Type B pancreatic cell (in vitro differentiated cells): ENCODE measurements around the gene ALDH3A1. TPM values are rescaled to one million over a fixed set of nuclear protein-coding genes. Genes with fewer than 3 reads are reported as not detected.

Experiments used
- DNase-seq: peaks from one replicate; pipeline ENCODE4 v3.0.0; 2021; ENCODE audit warnings: mixed read lengths; ENCODE audit not compliant: unreplicated experiment; ENCODE audit errors: extremely low spot score
- H3K27ac Mint-ChIP-seq: 2 replicates; pipeline ENCODE4 v1.8.0; 2021; ENCODE audit warnings: mild to moderate bottlenecking, mixed read lengths
- H3K27me3 Mint-ChIP-seq: 2 replicates; pipeline ENCODE4 v1.8.0; 2021; ENCODE audit warnings: mixed read lengths
- H3K36me3 Mint-ChIP-seq: 2 replicates; pipeline ENCODE4 v1.8.0; 2021; ENCODE audit warnings: mixed read lengths
- H3K4me1 Mint-ChIP-seq: one replicate; pipeline ENCODE4 v1.8.0; 2021; ENCODE audit warnings: mixed read lengths; ENCODE audit not compliant: unreplicated experiment
- H3K4me3 Mint-ChIP-seq: 2 replicates; pipeline ENCODE4 v1.8.0; 2021; ENCODE audit warnings: mild to moderate bottlenecking, mixed read lengths
- H3K9me3 Mint-ChIP-seq: 2 replicates; pipeline ENCODE4 v1.8.0; 2021; ENCODE audit warnings: mixed read lengths
- CTCF ChIP-seq: fragments of 200-600 bp; sonication (generic); conservative IDR thresholded peaks from 2 replicates; pipeline ENCODE4 v1.5.0; 2021; ENCODE audit warnings: antibody characterized with exemption, mild to moderate bottlenecking
- long read RNA-seq: library from polyadenylated mRNA; unstranded; transcript quantifications from one replicate; pipeline ENCODE4 v2.0.0, GENCODE V29; 2020
- total RNA-seq: library from RNA; stranded (reverse); gene quantifications from 2 replicates; pipeline ENCODE4 v1.2.1, GENCODE V29; 2021; ENCODE audit warnings: low replicate concordance

Gene ALDH3A1
- 0.24 and 0.77 TPM in 2 replicates for total RNA-seq
- long read RNA-seq = 0 reads

DNA sequence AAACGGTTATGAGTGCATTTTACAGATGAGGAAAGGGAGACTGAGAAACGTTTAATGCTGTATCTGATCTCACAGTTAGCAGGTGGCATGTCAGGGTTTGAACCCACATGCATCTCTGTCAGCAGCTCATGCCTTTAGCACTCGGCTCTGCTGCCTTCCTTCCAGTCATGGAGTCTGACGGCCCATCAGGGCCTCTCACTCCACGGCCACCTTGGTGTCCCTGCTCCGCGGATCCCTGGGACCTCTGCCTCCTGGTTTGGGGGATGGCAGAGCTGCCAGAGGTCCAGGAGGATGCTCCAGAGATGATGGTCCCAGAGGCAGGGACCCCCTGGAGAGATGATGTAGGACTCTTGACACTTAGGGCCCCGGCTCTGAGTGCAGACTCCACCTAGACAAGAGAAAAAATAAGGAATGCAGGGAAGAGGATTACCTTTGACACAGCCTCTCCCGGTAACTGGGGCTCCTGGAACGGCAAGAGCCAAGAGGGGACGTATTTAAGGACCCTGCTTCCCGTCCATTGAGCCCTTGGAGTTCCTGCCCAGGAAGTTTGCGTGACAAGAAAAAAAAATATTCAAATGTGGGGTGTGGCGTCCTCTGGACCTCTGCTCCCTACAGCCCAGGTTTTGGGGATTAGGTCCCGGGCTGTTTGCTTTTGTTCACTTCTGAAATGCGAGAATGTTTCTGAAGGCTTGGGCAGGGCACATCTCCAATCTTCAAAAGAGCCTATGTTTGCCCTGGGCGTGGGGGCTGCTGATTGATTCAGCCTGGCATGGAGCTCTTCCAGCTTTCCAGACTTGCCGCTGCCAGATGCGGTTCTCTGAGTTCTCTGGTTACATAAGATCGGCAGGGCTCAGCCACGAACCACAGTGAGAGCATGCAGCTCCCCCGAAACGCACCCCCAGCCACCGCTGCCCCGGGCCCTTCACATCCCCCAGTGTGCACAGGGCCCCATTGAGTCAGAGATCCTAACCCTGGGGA, at the start of gene ALDH3A1:
ALDH3A1 (minus strand) TSS at position 470 of the 978 bp plus-strand sequence. CDS start 3,169 bp downstream, outside the sequence.
- Mint-ChIP-seq H3K9me3 (no peaks in the 10 kb centered on the region), H3K27ac (no peak within 1 kb of the TSS), H3K4me1 (peaks cover 7% of the 10 kb centered on the region), H3K27me3 (peaks cover 13% of the 10 kb centered on the region), H3K36me3 (no peaks in the 10 kb centered on the region), H3K4me3 (no peak within 1 kb of the TSS)
- DNase-seq = no peak
- no peak for TF ChIP-seq CTCF

DNA sequence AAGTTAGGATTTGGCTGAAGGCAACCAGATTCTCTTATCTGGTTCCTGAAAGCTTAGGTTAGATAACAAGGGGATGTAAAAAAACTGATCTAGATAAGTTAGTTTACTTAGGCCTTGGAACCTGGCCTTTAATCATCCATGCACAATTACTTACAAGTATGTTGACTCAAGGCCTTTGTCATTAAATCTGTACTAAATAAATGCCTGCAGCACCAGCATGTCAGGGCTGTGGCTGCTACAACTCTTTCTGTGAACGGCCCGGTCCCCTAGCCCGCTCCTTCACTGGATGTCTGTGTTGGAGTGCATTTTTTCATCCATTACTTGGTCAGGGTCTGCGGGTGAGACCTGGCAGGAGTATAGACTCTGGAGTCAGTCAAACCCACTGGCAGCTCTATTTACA, 48.4 kb upstream of the ALDH3A1 start:
- Mint-ChIP-seq H3K9me3 (peaks cover 28% of the 10 kb centered on the region), H3K27ac (no peak overlapping the region), H3K27me3 (no peaks in the 10 kb centered on the region), H3K36me3 (peaks cover 74% of the 10 kb centered on the region), H3K4me1 (no peaks in the 10 kb centered on the region), H3K4me3 (no peak overlapping the region)
- no peak for TF ChIP-seq CTCF
- DNase-seq = no peak

DNA sequence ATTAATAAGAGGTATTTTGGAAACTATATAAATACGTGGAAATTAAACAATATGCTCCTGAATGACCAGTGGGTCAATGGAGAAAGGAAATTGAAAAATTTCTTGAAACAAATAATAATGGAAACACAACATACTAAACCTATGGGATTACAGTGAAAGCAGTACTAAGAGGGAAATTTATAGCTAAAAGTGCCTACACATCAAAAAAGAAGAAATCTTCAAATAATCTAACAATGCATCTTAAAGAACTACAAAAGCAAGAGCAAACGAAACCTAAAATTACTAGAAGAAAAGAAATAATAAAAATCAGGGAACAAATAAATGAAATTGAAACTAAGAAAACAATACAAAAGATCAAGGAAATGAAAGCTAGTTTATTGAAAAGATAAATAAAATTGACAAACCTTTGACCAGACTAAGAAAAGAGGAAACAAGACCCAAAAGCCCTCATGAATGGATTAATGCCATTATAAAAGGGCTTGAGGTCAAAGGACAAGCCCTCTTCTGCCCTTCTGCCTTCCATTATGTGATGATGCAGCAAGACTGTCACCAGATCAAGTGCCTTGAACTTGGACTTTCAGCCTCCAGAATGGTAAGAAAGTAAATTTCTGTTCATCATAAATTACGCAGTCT, 43.9 kb upstream of the ALDH3A1 start:
- H3K27me3 Mint-ChIP-seq = no peaks in the 10 kb centered on the region
- no peak for DNase-seq
- no peak overlapping the region for H3K27ac Mint-ChIP-seq
- H3K36me3 Mint-ChIP-seq = peaks cover 68% of the 10 kb centered on the region
- no peak for TF ChIP-seq CTCF
- peaks cover 23% of the 10 kb centered on the region for H3K9me3 Mint-ChIP-seq
- H3K4me3 Mint-ChIP-seq = no peak overlapping the region
- no peaks in the 10 kb centered on the region for H3K4me1 Mint-ChIP-seq

DNA sequence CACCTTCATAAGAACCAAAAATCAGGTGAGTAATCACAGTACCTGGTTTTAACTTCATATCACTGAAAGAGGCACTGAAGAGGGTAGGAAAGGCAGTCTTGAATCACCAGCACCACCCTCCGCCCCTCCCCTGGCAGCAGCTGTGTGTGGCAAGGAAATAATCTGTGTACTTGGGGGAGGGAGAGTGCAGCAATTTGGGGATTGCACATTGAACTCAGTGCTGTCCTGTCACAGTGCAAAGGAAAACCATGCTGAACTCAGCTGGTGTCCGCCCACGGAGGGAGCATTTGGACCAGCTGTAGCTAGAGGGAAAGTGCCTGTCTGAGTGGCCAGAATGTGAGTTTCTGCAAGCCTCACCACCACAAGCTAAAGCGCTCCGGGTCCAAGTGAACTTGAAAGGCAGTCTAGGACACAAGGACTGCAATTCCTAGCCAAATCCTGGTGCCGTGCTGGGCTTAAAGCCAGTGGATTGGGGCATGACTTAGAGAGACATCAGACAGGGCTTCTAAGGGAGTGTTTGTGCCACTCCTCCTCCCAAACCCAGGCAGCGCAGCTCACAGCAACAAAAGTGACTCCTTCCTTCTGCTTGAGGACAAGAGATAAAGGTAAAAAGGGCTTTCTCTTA, 39.7 kb upstream of the ALDH3A1 start:
- peaks cover 35% of the 10 kb centered on the region for H3K36me3 Mint-ChIP-seq
- H3K9me3 Mint-ChIP-seq = peaks cover 2% of the 10 kb centered on the region

More for the DNA sequence above, 39.7 kb upstream of the ALDH3A1 start:
- TF ChIP-seq CTCF = no peak
- Mint-ChIP-seq H3K27ac (no peak overlapping the region), H3K27me3 (no peaks in the 10 kb centered on the region), H3K4me1 (no peaks in the 10 kb centered on the region), H3K4me3 (no peak overlapping the region)
- DNase-seq = no peak
